ENCODE data around the gene MGAT5B. TPM values are rescaled to one million over a fixed set of nuclear protein-coding genes. Genes with fewer than 3 reads are reported as not detected.

MGAT5B gene
- total and polyA plus RNA-seq, 4 donors: 0.02 to 0.25 TPM; not detected in 2

- Histone ChIP-seq H3K4me1 (ENCODE audit: control insufficient read depth in 4 of 4, insufficient read depth in 4 of 4, low read length in 3 of 4) (no peaks in the 10 kb centered on the region), H3K27ac (ENCODE audit: low read depth in 1 of 2, low read length in 2 of 2) (no peak overlapping the region), H3K36me3 (ENCODE audit: control insufficient read depth in 4 of 4, insufficient read depth in 3 of 4, low read depth in 1 of 4, low read length in 3 of 4) (no peaks in the 10 kb centered on the region), H3K4me3 (ENCODE audit: low read depth in 1 of 3, low read length in 3 of 3) (no peak overlapping the region), H3K27me3 (ENCODE audit: control insufficient read depth in 4 of 4, insufficient read depth in 4 of 4, low read length in 3 of 4) (peaks cover 0 to 2% (median 0%) of the 10 kb centered on the region in 4 donors), H3K9ac (ENCODE audit: low read depth in 1 of 2, low read length in 2 of 2) (no peak overlapping the region), H3K9me3 (ENCODE audit: control insufficient read depth in 4 of 4, low read length in 3 of 4) (no peaks in the 10 kb centered on the region)
- DNase-seq (ENCODE audit: low spot score): no peak
- WGBS: 80% methylated on average over 36 of the region's 36 CpGs
- TF ChIP-seq HNF4A (conservative IDR thresholded peaks at IDR 0.05) (no peak), FOXA1 (IDR thresholded peaks at IDR 0.05) (no peak), GABPA (IDR thresholded peaks at IDR 0.05 in 1 of 2, conservative IDR thresholded peaks at IDR 0.05 in 1 of 2) (no peak), FOXA2 (IDR thresholded peaks at IDR 0.05) (no peak), MAX (IDR thresholded peaks at IDR 0.05) (no peak), EGR1 (IDR thresholded peaks at IDR 0.05; ENCODE audit: low read depth in 2 of 2) (no peak), REST (IDR thresholded peaks at IDR 0.05) (no peak), NR2F2 (IDR thresholded peaks at IDR 0.05) (no peak), HNF4G (IDR thresholded peaks at IDR 0.05) (no peak), RAD21 (IDR thresholded peaks at IDR 0.05) (no peak), ZBTB33 (IDR thresholded peaks at IDR 0.05) (no peak), RXRA (IDR thresholded peaks at IDR 0.05) (no peak), SP1 (IDR thresholded peaks at IDR 0.05) (no peak), ATF3 (IDR thresholded peaks at IDR 0.05) (no peak), TAF1 (conservative IDR thresholded peaks at IDR 0.05) (no peak)
Observed at GRCh38 chr17:76932402-76933333, 64.5 kb downstream of the MGAT5B start.

- peaks cover 0 to 2% (median 0%) of the 10 kb centered on the region in 4 donors for H3K27me3 ChIP-seq (ENCODE audit: control insufficient read depth in 4 of 4, insufficient read depth in 4 of 4, low read length in 3 of 4)
- no peaks in the 10 kb centered on the region for H3K9me3 ChIP-seq (ENCODE audit: control insufficient read depth in 4 of 4, low read length in 3 of 4)
- H3K27ac ChIP-seq (ENCODE audit: low read depth in 1 of 2, low read length in 2 of 2): no peak overlapping the region
- no peaks in the 10 kb centered on the region for H3K36me3 ChIP-seq (ENCODE audit: control insufficient read depth in 4 of 4, insufficient read depth in 3 of 4, low read depth in 1 of 4, low read length in 3 of 4)
- no peak overlapping the region for H3K4me3 ChIP-seq (ENCODE audit: low read depth in 1 of 3, low read length in 3 of 3)
- H3K9ac ChIP-seq (ENCODE audit: low read depth in 1 of 2, low read length in 2 of 2): no peak overlapping the region
- DNase-seq (ENCODE audit: low spot score): no peak
- no peaks in the 10 kb centered on the region for H3K4me1 ChIP-seq (ENCODE audit: control insufficient read depth in 4 of 4, insufficient read depth in 4 of 4, low read length in 3 of 4)
- 61% methylated on average over 12 of the region's 12 CpGs for WGBS
- no peak for TF ChIP-seq SP1 (IDR thresholded peaks at IDR 0.05)
- TF ChIP-seq YY1 (IDR thresholded peaks at IDR 0.05): no peak
- TF ChIP-seq FOXA2 (IDR thresholded peaks at IDR 0.05): no peak
- TF ChIP-seq HNF4A (conservative IDR thresholded peaks at IDR 0.05): no peak
- no peak for TF ChIP-seq JUND (IDR thresholded peaks at IDR 0.05)
- no peak for TF ChIP-seq HNF4G (IDR thresholded peaks at IDR 0.05)
- TF ChIP-seq ZBTB33 (IDR thresholded peaks at IDR 0.05): no peak
- TF ChIP-seq MAX (IDR thresholded peaks at IDR 0.05): no peak
- no peak for TF ChIP-seq RXRA (IDR thresholded peaks at IDR 0.05)
- no peak for TF ChIP-seq ATF3 (IDR thresholded peaks at IDR 0.05)
- TF ChIP-seq TAF1 (conservative IDR thresholded peaks at IDR 0.05): no peak
- no peak for TF ChIP-seq FOXA1 (IDR thresholded peaks at IDR 0.05)
- no peak for TF ChIP-seq RAD21 (IDR thresholded peaks at IDR 0.05)
- TF ChIP-seq EGR1 (IDR thresholded peaks at IDR 0.05; ENCODE audit: low read depth in 2 of 2): no peak
Observed at GRCh38 chr17:76934561-76935320, 66.5 kb downstream of the MGAT5B start.
